COLO829 (cell line): ENCODE results near the gene CUTA.

Source experiments
- DNase-seq: peaks from one replicate; pipeline ENCODE4 v3.0.0; 2012; ENCODE audit warnings: low spot score

CUTA gene

DNA sequence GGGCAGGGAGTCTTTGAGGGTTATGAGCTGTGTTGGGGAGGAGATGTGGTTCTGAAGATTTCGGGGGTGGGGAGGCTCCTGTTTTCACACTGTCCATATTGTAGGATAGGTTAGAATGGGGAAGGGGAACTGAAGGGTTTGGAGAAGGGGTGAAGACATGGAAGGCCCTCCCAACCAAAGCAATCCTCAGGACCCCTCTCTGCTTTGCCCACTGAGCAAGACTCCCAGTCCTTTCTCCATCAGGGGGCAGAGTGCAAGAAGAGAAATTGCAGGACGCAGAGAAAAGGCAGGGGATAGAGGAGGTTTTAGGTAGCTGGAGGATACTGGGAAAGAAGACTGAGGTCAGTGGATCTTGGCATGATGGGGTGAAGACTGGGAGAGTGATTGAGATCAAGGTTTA, 5.9 kb upstream of the CUTA start:
- no peak for DNase-seq

DNA sequence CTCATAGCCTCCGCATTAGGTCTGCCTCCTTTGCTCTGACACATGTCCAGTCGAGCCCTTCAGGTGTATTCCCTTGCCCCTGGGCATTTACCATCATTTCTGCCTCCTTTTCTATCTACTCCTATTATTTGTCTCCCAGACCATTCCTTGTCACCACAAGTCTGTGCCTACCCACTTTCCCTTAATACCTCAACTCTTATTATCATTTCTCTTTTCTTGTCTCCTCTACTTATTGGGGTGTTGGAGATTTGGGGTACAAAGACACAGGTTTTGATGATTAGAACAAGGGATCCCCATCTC, 3.4 kb upstream of the CUTA start:
- no peak for DNase-seq

DNA sequence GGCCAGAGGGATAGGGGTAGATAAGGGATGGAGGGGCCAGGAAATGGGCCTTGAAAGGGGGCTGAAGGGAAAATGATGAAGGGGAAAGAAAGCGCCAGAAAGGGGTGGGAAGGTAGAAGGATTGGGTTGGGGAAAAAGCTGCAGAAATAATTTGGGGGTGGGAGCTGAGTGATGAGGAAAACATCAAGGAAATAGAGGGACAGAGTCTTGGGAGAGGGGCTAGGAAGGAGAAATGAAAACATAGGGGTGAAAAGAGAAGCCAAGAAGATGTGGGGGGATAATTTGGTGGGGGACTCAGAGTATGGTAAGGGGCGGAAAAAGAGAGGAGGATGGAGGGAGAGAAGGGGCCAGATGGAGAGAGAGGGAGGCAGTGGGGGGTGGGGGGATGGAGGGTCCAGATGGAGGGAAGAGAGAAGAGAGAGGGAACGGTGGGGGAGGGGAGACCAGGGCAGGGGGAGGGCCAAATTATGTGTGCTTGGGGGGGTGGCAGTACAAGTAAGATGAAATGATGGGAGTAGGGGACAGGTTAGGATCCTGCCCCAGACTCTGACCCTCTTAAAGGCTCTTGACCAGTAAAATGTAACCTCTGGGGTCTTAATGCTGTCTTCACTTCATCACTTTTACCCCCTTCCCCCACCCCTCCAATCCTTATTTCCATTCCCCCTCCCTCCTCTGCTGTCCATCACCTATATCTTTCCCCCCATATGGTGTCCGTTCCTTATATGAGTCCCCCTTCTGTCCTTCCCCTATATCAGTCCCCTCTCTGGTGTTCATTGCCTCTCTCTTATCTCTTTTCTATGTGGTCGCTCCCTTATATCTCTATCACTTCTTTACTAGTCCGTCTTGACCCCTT, 2.8 kb upstream of the CUTA start:
- no peak for DNase-seq

DNA sequence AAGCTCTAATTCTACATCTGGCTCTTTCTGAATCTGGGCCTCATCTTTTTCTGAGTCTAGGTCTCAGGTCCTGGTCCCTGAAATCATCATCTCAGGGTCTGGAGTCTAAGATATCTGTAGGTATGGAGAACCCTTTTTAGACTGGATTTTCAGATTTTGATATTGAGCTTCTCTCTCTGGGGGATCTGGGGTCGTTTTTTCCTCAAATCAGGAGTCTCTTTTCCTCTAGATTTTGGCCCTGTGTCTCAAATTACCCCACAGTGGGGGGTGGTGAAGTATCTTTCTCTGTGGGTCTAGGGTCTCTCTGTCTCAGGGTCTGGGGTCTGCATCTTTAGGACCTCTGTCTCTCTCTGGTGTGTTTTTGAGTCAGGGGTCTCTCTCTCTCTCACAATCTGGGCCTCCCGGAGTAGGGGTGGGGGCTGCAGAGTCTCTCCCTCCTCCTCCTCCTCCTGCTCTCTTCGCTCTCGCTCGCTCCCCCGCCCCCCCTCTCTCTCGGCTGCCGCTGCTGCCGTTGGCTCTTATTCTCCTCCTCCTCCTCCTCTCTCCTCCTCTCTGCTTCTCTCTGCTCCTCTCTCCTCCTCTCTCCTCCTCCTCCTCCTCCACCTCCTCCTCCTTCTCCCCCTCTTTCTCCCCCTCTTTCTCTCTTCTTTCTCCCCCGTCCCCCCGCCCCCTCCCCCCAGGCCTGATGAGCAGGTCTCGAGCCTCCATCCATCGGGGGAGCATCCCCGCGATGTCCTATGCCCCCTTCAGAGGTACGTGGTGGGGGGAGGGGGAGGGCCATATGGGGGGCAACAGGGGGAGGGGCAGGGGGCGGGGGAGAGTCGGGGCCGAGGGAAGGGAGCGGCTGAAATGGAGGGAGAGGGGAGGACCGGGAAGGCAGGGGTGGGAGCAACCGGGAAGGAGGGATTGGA, 1.9 kb upstream of the CUTA start, which contains the start of gene SYNGAP1:
Gene SYNGAP1 (plus strand): TSS at position 486 of the 911 bp plus-strand sequence. CDS start 200 bp downstream, at position 686.
- no peak for DNase-seq

DNA sequence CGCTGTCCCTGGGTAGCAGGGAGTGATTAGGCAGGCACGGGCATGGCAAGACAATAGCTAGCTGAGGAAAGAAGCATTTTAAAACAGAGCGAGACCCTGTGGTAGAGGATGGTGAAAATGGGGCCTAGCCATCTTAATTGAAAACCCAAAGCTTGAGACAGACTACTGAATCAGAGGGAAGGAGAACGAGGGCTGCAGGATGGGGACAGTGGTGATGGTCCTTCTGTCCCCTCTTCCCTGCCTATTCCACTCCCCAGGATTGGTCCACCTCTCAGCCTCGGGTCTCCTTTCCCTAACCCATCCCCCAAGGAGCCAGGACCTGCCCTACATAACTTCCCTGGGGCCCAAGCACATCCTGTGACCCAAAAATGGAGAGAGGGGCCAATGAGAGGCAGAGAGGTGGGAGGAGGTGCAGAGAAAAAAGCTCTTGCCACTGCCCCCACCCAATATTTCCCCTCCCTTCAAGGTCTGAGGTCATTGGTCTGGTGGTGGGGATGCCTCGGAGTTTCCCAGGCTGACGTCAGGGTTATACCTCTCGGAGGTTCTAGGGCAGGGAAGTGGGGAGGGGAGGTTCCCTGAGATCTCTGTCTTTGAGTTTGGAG, 884 bp upstream of the CUTA start:
- no peak for DNase-seq

DNA sequence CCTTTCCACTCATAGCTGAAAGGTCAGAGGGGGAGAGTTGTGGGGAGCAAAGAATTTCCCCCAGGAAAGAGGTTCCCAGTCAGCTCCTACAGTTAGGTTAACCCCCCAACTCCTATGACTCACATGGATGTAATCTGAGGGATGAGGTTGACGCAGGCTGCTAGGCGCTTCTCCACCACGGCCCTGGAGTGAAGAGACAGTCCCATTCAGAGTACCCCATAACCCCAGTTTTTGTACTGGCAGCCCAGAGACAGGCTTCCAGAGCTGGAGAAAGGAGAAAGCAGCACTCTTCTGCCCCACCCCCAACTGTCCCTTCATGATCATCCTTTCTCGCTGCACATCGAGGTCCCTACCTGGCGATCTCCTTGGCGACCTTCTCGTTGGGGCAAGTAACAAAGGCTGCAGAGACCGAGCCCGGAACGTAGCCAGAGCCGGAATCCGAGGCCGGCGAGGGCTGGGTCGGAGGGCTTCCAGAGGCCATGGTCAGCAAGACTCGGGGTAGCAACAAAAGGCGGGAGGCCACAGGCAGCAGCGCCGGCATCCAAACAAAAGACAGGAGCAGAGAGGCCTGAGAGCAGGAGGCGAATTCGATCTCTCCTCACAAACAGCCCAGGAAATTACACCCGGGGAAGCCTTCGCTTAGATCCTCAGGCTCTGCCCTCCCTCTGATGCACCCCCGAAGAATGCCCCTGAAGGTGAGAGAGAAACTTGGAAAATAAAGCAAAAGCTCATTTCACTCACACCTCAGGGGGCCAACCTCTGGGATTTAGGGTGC, 592 bp downstream of the CUTA start:
- no peak for DNase-seq

DNA sequence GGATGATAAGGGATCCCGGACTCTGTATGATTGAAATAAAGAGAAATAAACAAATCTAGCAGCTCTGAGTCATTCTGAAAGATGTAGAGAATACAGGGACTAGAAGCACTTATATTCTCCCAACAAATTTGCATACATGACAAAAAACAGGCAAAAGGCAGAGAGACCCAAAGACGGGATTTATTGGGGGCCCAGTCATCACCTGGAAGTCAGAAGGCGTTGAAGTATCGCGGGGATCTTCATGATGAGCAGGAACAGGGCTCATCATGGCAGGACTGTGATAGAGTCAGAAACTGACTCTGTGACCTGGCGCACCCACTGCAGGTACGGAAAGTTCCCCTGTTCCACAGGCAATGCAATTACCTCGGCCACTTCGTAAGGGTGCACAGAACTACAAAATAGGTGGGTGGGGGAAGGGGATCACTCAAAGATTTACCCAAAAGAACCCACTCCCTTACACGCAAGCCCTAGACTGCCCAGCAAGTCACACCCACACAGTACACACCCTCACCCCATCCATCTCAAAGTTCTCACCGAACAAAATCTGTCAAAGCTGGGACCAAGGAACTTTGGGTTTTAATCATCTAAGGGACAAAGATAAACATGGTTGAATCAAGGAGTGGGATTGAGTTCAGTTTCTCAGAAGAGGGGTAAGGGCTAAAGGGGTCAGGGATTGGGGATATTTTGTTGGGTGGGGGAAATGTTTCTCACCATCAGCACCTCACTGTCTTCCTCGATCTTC, 1.4 kb downstream of the CUTA start:
- no peak for DNase-seq

DNA sequence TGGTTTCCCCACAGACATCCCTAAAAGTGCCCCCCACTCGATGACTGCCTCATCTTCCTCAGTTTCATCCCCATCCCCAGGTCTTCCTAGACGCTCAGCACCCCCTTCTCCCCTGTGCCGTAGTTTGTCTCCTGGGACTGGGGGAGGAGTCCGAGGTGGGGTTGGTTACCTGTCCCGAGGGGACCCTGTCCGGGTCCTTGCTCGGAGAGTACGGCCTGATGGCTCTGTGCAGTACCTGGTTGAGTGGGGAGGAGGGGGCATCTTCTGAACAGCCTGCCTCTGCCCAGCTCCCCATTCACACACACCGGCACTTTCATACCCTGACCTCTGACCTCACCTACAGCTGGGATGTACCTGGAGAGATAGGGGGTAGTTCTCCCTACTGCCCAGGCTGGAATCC, 2.1 kb downstream of the CUTA start:
- DNase-seq, result no peak

DNA sequence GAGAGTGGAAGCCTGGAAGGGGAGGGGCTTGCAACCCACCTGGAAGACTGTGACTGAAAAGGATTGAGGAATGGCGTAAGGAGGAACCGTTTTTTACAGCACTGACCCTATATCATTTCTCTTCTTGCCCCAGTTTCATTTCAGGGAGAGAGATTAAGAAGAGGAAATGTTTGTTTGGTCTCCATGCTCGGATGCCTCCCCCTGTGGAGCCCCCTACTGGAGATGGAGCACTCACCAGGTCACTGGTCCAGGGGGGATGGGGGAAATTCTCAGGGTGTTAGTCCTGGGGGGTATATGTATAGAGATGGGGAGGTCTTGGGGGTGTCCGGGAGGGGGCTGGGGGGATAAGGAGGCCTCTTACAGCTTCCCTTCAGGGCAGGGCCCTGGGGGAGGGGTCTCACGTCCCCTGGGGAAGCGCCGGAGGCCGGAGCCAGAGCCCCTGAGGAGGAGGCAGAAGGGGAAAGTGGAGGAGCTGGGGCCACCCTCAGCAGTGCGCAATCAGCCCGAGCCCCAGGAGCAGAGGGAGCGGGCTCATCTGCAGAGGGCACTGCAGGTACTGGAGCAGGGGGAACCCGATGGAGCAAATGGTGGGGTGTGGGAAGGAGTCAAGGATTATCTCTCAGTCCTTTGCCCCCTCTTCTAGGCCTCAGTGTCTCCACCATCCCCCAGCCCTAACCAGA, 3.2 kb downstream of the CUTA start:
- peak; percentile 41 for DNase-seq

DNA sequence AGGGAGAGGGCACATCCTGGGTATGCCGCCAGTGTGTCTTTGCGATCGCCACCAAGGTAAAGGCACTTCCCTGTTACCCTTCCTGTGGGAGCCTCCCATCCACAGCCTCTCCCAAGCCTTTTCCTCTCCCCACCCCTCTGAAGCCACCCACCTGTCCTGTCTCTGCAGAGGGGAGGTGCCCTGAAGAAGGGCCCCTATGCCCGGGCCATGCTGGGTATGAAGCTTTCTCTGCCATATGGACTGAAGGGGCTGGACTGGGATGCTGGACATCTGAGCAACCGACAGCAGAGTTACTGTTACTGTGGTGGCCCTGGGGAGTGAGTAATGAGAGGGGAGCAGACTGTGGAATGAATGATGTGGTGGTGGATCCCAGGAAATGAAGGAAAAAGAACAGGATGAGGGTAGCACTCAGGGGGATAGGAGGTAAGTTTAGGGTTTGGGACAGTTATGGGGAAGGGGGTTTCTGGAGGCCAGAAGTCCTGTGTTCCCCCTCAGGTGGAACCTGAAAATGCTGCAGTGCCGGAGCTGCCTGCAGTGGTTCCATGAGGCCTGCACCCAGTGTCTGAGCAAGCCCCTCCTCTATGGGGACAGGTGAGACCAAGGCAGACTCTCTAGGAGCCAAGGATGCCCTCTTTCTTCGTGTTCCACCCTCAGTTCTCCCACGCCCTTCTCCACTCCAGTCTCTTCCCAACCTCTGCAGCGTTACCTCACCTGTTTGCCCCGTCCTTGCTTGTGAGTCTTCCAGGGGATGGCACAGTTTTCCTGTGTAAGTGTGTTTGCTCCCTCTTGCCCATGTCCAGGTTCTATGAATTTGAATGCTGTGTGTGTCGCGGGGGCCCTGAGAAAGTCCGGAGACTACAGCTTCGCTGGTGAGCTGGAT, 4.4 kb downstream of the CUTA start:
- no peak for DNase-seq

DNA sequence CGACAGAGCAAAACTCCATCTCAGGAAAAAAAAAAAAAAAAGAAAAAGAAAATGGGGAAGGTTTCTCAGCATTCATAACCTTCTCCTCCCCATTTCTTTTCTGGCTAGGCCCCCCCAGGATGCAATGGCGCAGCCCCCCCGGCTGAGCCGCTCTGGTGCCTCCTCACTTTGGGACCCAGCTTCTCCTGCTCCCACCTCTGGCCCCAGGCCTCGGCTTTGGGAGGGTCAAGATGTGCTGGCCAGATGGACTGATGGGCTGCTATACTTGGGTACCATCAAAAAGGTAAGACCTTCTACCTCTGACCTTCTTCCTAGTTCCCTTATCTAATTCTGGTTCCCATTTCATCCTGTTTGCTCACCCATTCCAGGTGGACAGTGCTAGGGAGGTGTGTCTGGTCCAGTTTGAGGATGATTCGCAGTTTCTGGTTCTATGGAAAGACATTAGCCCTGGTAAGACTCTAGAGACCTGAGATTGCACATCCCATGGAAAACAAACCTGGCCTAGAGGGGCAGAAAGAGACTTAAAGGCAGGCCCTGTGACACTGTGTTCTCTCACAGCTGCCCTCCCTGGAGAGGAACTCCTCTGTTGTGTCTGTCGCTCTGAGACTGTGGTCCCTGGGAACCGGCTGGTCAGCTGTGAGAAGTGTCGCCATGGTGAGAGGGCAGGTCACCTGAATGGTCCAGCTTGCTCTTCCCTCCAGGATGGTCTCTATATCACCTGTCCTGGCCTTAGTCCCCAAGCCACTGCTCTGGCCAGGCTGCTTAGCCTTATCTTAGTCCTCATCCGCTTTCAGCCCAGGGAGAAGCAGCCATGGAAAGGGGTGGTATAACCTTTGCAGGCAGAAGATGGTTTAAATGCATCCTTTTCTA, 5.5 kb downstream of the CUTA start:
- no peak for DNase-seq

DNA sequence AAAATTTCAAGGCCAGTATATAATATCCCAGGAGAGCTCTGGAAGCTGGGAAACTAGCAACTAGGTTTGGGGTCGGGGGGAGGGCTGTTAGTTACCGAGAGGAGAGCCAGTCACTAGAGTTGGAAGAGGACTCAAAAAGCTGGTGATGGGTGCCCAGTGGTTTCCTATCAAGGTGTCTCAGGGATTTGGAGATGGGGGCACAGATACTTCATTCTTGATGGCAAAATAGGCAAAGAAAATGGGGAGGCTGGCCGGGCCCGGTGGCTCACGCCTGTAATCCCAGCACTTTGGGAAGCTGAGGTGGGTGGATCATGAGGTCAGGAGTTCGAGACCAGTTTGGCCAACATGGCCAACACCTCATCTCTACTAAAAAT, 6.3 kb downstream of the CUTA start:
- DNase-seq, result no peak

DNA sequence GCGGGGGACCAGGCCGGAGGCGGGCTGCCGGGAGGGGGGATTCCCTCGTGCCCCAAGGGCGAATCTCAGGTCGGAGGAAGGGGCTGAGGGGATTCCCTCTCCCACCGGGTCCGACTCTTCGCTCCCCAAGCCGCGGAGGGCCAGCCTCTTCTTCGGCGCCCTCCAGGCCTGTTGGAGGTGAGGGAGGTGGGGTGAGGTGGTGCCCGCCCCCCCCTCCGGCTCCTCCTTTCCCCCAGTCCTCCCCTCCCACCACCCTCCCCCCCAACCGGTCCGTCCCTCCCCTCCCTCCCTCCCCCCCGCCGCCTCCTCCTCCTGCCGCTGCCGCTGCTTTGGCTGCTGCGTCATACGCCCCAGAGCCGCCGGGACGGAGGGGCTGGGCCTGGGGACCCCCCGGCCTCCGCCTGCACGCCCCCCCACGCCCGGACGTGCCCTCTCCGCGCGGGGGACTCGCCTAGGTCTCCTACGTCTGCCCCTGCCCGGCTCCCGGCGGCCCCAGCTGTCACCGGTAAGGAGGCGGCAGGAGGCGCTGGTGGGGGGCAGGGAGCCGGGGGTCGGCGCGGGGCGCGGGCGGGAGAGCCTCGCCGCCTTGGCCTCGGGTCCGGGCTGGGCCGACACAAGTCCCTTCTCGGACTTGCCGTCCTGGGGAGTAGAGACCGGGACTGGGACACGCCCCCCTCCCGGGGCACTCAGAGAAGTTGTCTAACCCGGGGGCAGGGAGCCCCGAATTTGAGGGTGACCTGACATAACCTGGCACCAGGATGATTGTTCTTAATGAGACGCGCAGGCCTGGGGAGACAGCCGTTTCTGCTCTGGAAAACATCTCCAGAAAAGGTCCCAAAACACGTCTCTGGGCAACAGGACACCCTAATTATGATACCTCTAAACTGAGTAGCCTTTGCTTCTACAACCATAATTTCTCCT, 6.9 kb downstream of the CUTA start, which contains the start of gene PHF1:
Gene PHF1 (plus strand): TSS at position 304 of the 921 bp plus-strand sequence. CDS start 1,250 bp downstream, outside the sequence.
- peak; percentile 84 for DNase-seq

DNA sequence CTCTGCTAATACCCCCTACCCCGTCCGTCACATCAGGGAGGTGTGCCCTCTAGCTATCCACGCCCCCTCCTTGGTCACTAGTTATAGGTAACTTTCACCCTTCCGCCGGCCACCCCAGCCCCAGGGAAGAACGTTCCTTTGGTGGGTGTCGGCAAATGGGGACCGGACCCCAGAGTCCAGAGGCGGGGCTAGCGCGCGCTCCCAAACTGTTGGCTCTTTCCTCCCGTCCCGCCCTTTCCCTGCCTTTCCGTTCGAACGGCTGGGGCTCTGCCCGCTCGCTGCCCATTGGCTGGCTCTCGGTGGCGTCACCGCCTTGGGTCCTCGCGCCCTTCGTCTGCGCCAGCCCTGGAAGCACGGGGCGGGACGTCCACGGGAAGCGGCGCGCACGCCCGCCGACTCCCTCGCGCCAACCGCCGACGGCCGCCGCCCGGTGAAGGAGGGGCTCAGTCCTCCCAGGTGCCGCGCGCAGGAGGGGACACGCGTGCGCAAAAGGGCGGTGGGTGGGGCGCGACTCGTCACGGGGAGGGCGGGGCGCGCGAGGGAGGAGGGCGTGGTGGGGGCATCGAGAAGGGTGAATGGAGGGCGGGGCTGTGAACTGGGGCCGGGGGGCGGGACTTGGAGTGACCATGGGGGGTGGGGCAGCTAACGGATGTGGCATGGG, 7.7 kb downstream of the CUTA start:
- peak; percentile 100 for DNase-seq

DNA sequence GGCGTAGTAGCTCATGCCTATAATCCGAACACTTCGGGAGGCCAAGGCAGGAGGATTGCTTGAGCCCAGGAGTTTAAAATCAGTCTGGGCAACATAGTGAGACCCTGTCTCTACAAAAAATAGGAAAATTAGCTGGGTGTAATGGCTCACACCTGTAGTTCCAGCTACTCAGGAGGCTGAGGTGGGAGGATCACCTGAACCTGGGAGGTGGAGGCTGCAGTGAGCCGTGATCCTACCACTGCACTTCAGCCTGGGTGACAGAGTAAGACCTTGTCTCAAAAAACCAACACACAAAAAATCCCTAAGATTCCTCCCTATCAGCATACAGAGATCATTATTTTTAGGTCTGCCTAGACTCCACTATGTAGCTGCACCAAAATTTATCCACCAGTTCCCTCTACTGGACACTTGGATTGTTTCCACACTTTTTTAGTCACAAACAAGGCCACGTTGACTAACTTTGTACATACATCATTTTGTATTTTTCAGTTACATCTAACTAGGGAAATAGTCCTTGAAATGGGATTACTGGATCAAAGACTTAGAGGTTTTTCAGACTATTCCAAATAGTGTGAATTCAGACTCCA, 10.7 kb downstream of the CUTA start:
- DNase-seq, result no peak

DNA sequence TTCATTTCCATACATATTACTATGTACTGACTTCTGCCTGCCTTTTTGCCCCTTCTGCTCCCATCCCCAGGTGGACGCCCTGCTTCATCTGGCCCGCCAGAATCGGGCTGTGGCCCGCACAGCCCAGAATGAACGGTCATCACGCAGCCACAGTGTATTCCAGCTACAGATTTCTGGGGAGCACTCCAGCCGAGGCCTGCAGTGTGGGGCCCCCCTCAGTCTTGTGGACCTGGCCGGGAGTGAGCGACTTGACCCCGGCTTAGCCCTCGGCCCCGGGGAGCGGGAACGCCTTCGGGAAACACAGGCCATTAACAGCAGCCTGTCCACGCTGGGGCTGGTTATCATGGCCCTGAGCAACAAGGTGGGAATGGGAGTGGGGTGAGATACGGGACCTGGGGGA, 11.8 kb downstream of the CUTA start:
- no peak for DNase-seq
